Left lung (tissue), 10 donors: Measurements from ENCODE around the gene MANSC1. TPM values are rescaled to one million over a fixed set of nuclear protein-coding genes. Genes with fewer than 3 reads are reported as not detected.

Experiments used
- ATAC-seq: fragments of 200-7000 bp; cut with Tn5 transposase; one replicate; pipeline ENCODE4 v1.9.1; 2020; ENCODE audit warnings: moderate library complexity
- DNase-seq, 4 donors: peaks; one replicate each; pipeline ENCODE4 v3.0.0-alpha.2; 2013 to 2020
- H3K27ac ChIP-seq, 2 donors: fragments of 200-600 bp; sonication (generic) in 1 of 2; one replicate each; pipeline versions ENCODE4 v1.5.0 to v1.8.0; 2020 to 2021
- H3K27me3 ChIP-seq, 2 donors: fragments of 200-600 bp; sonication (generic) in 1 of 2; one replicate each; pipeline versions ENCODE4 v1.5.0 to v1.8.0; 2020 to 2021
- H3K36me3 ChIP-seq, 2 donors: fragments of 200-600 bp; sonication (generic) in 1 of 2; one replicate each; pipeline versions ENCODE4 v1.5.0 to v1.8.0; 2020 to 2021
- H3K4me1 ChIP-seq, 2 donors: fragments of 200-600 bp; one replicate each; pipeline ENCODE4 v1.8.0; 2021
- H3K4me3 ChIP-seq, 2 donors: fragments of 200-600 bp; sonication (generic) in 1 of 2; one replicate each; pipeline versions ENCODE4 v1.5.0 to v1.8.0; 2020 to 2021; ENCODE audit warnings: mild to moderate bottlenecking in 1 of 2
- H3K9me3 ChIP-seq, 2 donors: fragments of 200-600 bp; sonication (generic) in 1 of 2; one replicate each; pipeline versions ENCODE4 v1.5.0 to v1.8.0; 2020 to 2021
- intact Hi-C, 2 donors: fragments of 100-400 bp; cut with DNase I; formaldehyde crosslinking; loops; one replicate each; pipeline versions ENCODE4 v1.11.2 to v1.14.2; 2022
- polyA plus RNA-seq, 6 donors: library from polyadenylated mRNA; unstranded; fragments of 120-200 nt; gene quantifications; one replicate each; pipeline ENCODE4 v1.2.1, GENCODE V29; 2013; ENCODE audit not compliant: insufficient read length in 6 of 6
- total RNA-seq, 2 donors: library from RNA; stranded (reverse); fragmentation: NEBNext Ultra II Directional; extraction: Animal tissue kit (Norgen Biotek cat#: 25700); gene quantifications; one replicate each; pipeline ENCODE4 v1.2.1, GENCODE V29; 2021
- TF ChIP-seq, protein P1 (sequence below), 2 donors: fragments of 200-600 bp; sonication (generic) in 1 of 2; IDR thresholded peaks; one replicate each; pipeline versions ENCODE4 v1.5.0 to v1.8.0; 2021; ENCODE audit warnings: antibody characterized with exemption in 2 of 2
- donor health status: DM: no; HTN: yes; CAD: no.
- donor health status: DM: no; HTN: no; CAD: no.

Gene MANSC1
- total and polyA plus RNA-seq, 8 donors = 24.7 to 32.0 (median 29.3) TPM

DNA sequence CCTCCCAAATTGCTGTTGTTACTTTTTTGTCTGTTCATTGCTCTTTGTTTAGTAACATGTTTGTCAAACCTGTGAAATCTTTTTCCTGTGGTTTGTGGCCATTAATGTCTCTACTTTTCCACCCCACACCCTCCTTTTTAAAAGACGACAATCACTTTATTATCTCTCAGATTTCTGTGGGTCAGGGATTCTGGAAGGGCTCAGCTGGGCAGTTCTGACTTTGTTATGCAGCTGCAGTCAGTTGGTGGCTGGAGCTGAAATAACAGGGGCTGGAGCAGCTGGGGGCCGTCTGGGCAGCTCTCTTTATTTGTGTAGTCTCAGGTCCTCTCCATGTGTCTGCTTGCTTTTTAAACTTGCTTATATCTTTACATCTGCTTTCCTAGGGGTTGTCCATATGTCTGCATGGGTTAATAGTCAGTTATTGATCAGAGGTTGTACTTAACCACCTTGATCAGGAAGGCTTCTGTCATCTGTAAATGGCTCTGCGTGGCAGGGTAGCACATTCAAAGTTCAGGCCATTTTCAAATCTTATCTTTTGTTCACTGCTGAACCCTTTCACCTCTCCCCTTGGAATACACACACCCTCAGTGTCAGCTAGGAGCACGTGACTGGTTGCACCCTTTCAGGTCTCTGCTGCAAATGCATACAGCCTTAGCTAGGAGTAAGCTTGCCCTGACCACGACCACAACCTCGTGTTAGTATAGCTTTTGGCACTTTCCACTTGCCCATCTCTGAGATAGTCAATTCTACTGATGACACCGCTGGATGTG, 34.7 kb upstream of the MANSC1 start:
- Histone ChIP-seq H3K9me3 (no peaks in the 10 kb centered on the region), H3K36me3 (no peaks in the 10 kb centered on the region), H3K27me3 (no peaks in the 10 kb centered on the region), H3K4me1 (peaks cover 0 to 30% of the 10 kb centered on the region in 2 donors), H3K27ac (peak overlapping the region in 1 of 2 donors; percentile 48), H3K4me3 (no peak overlapping the region)
- intact Hi-C loops = no loop called here
- TF ChIP-seq, protein P1, sequence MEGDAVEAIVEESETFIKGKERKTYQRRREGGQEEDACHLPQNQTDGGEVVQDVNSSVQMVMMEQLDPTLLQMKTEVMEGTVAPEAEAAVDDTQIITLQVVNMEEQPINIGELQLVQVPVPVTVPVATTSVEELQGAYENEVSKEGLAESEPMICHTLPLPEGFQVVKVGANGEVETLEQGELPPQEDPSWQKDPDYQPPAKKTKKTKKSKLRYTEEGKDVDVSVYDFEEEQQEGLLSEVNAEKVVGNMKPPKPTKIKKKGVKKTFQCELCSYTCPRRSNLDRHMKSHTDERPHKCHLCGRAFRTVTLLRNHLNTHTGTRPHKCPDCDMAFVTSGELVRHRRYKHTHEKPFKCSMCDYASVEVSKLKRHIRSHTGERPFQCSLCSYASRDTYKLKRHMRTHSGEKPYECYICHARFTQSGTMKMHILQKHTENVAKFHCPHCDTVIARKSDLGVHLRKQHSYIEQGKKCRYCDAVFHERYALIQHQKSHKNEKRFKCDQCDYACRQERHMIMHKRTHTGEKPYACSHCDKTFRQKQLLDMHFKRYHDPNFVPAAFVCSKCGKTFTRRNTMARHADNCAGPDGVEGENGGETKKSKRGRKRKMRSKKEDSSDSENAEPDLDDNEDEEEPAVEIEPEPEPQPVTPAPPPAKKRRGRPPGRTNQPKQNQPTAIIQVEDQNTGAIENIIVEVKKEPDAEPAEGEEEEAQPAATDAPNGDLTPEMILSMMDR (IDR thresholded peaks at IDR 0.05) = no peak
- ATAC-seq (no peak), DNase-seq (no peak)

DNA sequence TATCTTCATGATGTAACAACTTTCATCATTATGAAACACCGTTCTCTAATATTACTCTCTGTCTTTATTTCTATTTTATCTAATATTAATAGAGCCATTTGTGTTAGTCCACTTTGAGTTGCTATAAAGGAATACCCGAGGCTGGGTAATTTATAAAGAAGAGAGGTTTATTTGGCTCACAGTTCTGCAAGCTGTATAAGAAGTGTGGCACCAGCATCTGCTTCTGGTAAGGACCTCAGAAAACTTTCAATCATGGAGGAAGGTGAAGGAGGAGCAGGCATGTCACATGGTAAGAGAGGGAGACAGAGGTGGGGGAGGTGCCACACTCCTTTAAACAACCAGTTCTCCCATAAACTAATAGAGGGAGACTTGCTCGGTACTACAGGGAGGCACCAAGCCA, 31.9 kb upstream of the MANSC1 start:
- ATAC-seq (no peak), DNase-seq (no peak)
- Histone ChIP-seq H3K36me3 (no peaks in the 10 kb centered on the region), H3K4me3 (no peak overlapping the region), H3K4me1 (peaks cover 0 to 41% of the 10 kb centered on the region in 2 donors), H3K9me3 (no peaks in the 10 kb centered on the region), H3K27me3 (no peaks in the 10 kb centered on the region), H3K27ac (no peak overlapping the region)
- intact Hi-C loops = no loop called here
- TF ChIP-seq, protein P1 (IDR thresholded peaks at IDR 0.05) = no peak

- Histone ChIP-seq H3K4me3 (no peak overlapping the region), H3K36me3 (no peaks in the 10 kb centered on the region), H3K27ac (peak overlapping the region in 1 of 2 donors; percentile 75), H3K4me1 (peaks cover 0 to 45% of the 10 kb centered on the region in 2 donors), H3K9me3 (no peaks in the 10 kb centered on the region), H3K27me3 (no peaks in the 10 kb centered on the region)
- TF ChIP-seq, protein P1 (IDR thresholded peaks at IDR 0.05) = no peak
- ATAC-seq = no peak
- intact Hi-C loops = no loop called here
- DNase-seq = no peak
Measured at GRCh38 chr12:12380949-12381593, 31.0 kb upstream of the MANSC1 start.

GRCh38 chr12:12379831-12380730, 30.0 kb upstream of the MANSC1 start:
- TF ChIP-seq, protein P1 (IDR thresholded peaks at IDR 0.05) = no peak
- Histone ChIP-seq H3K27me3 (no peaks in the 10 kb centered on the region), H3K4me3 (no peak overlapping the region), H3K36me3 (no peaks in the 10 kb centered on the region), H3K9me3 (no peaks in the 10 kb centered on the region), H3K27ac (peak overlapping the region in 1 of 2 donors; percentile 75), H3K4me1 (peaks cover 0 to 43% of the 10 kb centered on the region in 2 donors)
- intact Hi-C loops = loop anchor here in 1 of 2 donors (10.0 kb wide), 2 partner anchors 185 to 325 kb away; partner anchors contain the start of gene DUSP16
- peak; percentile 54 for ATAC-seq
- no peak for DNase-seq
